GM19463 (cell line): ENCODE data around the gene DGCR8.

Experiments used
- ATAC-seq: cut with Tn5 transposase; IDR thresholded peaks from one replicate; pipeline ENCODE4 v1.9.1; 2021; ENCODE audit warnings: mild to moderate bottlenecking, moderate library complexity; ENCODE audit not compliant: unreplicated experiment

The DGCR8 gene

DNA sequence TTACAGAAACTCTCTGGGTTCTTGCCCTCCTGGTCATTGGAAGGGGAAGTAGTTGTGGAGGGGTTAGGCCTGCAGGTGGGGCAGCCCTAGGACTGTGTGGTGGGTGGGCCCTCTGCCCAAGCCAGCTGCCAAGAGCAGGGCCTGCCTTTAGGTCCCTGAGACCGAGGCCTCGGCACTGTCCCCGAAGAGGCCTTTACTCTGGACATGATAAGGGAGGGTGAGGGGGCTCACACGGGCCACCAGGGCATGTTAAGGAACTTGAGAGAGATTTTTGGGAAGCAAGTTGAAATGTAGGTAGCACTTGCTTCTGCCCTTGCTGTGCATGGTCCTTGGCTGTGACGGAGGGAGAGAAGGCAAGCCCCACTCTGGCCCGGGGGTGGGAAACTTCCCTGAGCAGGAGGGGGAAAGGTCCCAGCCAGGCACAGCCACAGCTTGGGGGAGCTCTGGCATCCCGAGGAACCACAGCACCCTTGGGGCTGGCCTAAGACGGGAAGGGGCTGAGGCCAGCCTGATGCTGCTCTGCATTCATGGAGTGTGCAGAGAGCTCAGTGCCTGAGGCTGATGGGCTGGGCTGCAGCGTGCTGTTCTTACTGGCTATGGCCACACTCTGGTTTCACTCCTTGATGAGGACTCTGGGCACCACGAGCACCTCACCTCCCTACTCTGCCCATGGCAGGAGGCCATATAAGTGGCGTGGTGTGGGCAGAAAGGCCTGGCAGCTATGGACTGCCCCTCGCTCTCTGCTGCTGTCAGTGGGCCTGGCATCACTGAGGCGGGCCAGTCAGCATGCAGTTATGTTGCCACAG lies 28.1 kb downstream of the DGCR8 start:
- no peak for ATAC-seq

- ATAC-seq: no peak
These were observed 28.8 kb downstream of the DGCR8 start for GRCh38 chr22:20108757-20109230.

GRCh38 chr22:20109411-20110358 lies 29.6 kb downstream of the DGCR8 start:
- ATAC-seq: no peak

DNA sequence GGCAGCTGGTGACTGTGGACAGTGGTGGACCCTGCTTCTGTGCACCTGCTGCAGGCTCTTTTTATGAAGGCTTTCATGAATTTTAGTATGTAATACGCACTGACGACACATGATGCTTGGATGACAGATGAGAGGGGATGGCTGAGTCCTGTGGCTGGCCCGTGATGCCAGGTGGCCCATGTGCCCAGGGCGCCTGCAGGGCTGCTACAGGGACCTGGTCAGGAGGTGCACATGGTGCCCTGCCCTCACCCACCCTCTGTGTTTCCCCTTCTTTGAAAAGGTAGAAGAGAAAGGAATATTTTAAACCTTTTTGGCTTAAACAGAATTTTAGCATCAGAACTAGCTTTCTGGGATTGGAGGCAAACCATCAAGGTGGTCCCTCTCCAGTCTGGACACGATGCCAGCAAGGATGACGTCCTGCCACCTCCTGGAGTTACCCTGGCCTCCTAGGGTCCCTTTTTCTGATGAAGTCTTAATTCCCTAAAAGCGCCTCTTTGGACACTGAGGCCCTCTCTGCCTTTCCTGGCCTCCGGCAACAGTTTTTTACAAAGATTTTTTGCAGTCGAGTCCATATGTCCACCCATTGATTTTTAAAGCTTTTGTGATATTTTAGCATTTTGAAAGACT lies 30.4 kb downstream of the DGCR8 start:
- no peak for ATAC-seq

GRCh38 chr22:20111045-20111688 lies 31.1 kb downstream of the DGCR8 start:
- no peak for ATAC-seq

DNA sequence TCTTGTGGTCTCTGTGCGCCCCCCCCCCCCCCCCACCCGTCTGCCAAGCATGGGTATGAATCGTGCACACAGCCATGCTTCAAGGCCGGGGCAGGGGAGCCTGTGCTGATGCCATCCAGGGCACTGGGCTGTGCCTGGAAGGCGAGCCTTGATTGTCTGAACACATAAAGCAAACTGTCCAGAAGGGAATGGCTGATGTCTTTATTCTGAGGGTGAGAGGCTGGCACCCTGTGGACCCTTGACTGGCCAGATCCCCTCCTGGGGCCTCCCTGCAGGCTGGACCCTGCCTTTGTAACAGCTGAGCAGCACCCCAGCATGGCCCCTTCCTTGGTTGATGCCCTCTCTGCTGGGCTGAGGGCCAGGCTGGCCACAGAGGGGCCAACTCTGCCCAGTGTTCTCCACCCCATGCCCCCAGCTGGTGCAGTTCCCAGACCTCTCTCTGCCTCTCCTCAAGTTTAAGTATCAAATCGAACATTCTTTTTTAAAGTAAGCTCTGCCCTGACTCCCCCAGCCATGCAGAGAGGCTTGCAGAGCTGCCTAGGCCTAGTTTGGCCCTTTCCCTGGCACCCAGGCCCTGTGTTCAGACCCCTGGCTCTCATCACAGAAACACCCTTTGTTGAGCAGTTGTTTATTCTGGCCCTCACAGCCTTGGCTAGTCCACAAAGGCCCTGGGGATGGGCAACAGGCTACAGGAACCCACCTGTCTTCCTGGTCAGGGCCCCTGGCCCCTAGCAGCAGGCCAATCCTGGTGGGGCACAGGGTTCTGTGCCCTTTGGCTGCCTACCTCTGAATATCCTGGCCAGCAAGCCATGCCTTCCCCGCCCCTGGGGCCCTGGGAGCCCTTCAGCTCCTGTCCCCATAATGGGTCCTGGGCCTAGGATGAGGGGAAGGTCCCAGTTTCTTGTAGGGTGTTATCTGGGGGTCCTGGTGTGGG lies 31.9 kb downstream of the DGCR8 start:
- ATAC-seq: no peak

DNA sequence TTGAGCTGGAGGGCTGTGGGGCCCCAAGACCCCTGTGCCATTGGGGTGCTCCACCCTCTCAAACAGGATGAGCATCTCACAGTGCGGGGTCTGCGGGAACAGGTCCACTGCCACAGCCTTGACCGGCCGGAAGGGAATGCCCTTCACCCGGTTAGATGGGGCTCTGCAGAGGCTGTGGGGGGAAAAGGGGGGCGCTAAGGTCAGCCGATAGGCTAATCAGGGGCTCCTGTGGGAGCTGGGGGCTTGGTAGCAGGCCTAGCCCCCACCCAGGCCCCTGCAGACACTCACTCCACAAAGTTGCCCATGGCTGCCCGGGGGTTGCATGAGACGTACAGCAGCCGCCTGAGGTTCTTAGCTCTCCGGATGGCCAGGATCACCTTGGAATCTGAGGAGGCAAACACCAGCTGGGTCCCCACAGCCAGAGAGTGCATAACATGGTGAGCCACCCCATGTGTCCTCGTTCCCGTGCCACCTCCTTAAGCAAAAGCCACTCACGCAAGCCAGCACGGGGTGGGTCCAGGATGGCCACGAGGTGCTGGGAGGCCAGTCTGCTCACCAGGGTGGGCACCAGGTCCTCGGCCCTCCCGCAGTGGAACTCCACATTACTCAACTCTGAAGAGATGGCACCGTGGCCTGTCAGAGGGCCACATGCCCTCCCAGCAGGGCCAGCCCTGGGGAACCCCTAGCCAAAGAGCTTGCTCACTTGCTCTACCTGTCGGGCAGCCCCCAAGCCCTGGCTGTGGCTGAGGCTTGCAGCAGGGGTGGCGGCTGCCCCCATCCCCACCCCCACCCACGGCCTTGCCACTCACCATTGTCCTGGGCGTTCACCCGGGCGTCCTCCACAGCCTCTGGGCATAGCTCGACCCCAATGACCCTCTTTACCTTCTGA lies 32.8 kb downstream of the DGCR8 start:
- ATAC-seq: no peak

GRCh38 chr22:20113551-20114310 lies 33.7 kb downstream of the DGCR8 start:
- ATAC-seq: no peak

- no peak for ATAC-seq
These were observed 34.8 kb downstream of the DGCR8 start for GRCh38 chr22:20114506-20115475.

DNA sequence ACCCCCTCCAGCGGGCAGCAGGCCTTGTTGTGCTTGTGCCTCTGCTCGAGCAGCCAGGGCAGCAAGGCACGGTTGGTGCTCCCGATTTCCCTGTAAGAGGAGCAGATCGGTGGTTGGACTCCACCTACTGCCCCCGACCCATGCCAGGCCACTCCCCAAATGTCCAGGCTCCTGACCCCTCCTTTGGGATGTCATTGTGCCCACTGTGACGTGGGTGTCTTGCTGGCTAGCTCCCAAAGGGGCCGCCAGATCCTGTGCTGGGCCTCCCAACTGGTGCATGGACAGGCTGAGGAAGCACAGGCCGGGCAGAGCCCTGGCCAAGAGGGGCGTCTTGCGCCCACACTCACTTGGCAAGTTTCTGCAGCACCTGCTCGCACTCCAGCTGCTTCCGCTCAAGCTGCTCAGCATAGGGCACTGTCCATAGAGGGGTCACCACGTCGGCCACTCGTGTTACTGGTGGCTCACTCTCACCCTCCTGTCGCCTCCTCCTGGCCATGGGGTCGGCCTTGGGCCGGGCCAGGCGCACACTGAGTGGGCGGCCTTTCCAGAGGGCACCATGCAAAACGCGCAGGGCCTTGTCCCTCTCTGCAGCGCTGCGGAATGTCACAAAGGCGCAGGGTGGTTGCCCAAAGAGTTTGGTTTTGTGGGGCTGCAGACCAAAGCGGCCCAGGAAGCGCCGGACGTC lies 35.8 kb downstream of the DGCR8 start, which contains the start of gene RANBP1:
RANBP1 (plus strand) TSS at position 414 of the 685 bp plus-strand sequence; CDS start at position 495, 81 bp downstream.
- no peak for ATAC-seq

GRCh38 chr22:20116376-20116950 lies 36.4 kb downstream of the DGCR8 start:
- ATAC-seq: no peak

DNA sequence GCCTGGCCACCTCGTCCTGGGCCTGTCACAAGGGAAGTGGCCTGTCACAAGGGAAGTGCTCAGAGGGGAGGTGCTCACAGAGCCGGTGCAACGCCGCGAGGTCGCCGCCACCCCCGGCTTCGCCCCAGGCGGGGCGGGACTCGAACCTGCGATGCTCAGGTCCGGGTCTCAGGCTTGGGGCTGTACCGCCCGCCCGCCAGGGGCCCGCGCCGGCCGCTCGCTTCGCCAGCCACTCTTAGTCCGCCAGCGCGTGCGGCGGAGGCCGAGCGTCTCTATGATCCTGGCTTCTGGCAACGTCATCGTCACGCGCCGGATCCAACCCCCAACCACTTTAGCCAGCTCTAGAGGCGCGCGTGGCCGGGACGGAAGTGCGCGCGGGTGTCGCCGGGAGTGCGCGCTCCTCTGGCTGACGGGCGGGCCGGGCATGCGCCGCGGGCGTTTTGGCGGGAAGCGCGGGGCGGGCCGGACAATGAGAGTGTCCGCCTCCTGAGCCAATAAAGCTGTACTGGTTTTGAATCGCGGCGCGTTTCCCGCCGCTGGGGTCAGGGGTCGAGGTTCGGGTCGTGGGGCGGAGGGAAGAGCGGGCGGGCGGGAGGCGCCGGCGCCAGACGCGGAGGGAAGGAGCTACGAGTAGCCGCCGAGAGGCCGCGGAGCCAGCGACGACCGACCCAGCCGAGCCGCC lies 37.1 kb downstream of the DGCR8 start, which contains the start of gene TRMT2A:
TRMT2A (minus strand) TSS at position 276 of the 682 bp plus-strand sequence. CDS start 320 bp downstream, outside the sequence.
- ATAC-seq: peak; percentile 90

- ATAC-seq: peak; percentile 2
These were observed 37.7 kb downstream of the DGCR8 start for GRCh38 chr22:20117633-20118299.

- ATAC-seq: no peak
These were observed 38.4 kb downstream of the DGCR8 start for GRCh38 chr22:20118300-20119020.
